GM19023 (cell line): Measurements from ENCODE around the gene PALM3.

Experiments used
- ATAC-seq: cut with Tn5 transposase; IDR thresholded peaks from one replicate; pipeline ENCODE4 v1.9.1; 2021; ENCODE audit warnings: mild to moderate bottlenecking, moderate library complexity; ENCODE audit not compliant: unreplicated experiment

Gene PALM3

DNA sequence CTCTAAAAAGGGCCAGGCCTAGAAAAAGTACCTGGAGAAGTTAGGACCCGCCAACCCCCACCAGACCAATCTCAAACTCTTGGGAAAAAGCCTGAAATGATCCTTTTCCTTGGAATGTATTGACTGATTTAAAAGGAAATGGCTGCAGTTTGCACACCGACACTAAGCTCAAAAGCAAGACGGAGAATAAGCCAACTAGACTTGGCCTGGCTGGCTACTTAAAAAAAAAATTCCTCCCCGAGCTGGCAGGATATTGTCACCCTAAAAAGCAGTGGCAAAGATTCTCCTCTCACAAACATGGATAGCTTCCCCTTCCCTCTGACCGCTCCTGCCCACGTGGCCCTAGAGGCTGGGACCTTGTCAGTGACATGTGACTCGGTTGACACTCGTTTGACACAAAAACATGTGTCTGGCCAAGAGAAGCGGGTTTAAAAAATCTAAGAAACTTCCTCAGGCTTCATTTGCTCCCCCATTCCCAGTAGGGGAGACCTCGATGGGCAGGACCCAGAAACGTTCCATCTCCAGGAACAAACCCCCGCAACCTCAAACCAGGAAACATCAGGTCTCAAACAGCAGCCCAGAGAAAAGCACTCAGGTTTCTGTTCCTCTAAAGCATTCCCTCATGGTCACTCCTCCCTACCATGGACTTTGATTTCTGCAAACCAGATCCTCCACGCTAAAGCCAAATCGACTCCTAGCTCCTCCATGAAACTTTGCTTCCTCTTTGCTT, 57.1 kb downstream of the PALM3 start:
- no peak for ATAC-seq
